Measurements from ENCODE around the gene TICAM2. TPM values are rescaled to one million over a fixed set of nuclear protein-coding genes. Genes with fewer than 3 reads are reported as not detected.

Gene TICAM2
- total and polyA plus RNA-seq, 10 of the 15 experiments (the other 5 are each of a cell fraction or from before 2014, with no cell fraction given) = 0.14 to 7.0 (median 2.9) TPM

DNA sequence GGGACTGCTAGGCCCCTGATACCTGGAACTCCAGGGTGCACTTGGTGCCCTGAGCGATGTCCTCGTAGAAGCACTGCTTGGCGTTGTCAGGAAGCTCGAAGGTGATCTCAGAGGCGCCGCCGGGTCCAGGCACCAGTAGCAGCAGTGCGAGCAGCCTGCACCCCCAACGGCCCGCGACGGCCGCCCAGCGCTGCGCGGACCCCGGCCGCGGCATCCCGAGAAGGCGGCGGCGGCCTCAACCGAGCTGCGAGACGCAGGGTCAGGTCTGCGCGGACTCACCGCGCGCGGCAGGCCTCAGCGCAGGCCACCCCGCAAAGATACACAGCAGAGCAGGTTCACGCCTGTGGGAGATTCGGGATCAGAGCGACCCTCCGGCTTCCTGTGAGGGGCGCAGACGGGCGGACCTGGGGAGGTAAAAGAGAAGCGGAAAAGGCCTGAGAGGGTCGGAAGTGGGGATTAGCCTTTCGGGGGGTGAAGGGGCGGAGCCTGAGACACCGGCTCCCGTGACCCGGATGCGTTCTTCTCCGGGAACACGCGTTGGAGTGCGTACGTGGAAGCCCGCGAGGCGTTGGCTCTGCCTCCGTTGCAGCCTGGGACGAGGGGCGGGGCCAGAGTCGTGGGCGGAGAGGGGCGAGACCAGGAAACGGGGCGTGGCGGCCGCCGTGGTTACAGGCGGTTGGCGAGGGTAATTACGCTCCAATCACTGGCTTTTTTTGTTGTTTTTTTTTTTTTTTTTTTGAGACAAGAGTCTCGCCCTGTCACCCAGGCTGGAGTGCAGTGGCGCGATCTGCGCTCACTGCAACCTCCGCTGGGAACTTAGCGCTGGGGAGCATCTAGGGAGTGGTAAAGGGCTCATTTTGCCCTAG lies 23.5 kb upstream of the TICAM2 start, which contains the start of gene TMED7 (continued):
- TF ChIP-seq POLR2AphosphoS5 (IDR thresholded peaks at IDR 0.05; ENCODE audit: low read length) (peak; percentile 90), CUX1 (IDR thresholded peaks at IDR 0.05; ENCODE audit: insufficient replicate concordance, low read depth, low read length) (no peak), RBBP5 (conservative IDR thresholded peaks at IDR 0.05) (0 out of 2 replicates have a peak, but pooled peaks have one; percentile 40), CEBPZ (IDR thresholded peaks at IDR 0.05; ENCODE audit: low read depth, low read length) (no peak), SREBF1 (IDR thresholded peaks at IDR 0.05; ENCODE audit: low read length) (no peak), GATAD2B (conservative IDR thresholded peaks at IDR 0.05; ENCODE audit: low read depth) (peak; percentile 92), BMI1 (IDR thresholded peaks at IDR 0.05; ENCODE audit: borderline replicate concordance) (no peak), ETV6 (conservative IDR thresholded peaks at IDR 0.05 in 1 of 2, IDR thresholded peaks at IDR 0.05 in 1 of 2; ENCODE audit: borderline replicate concordance in 1 of 2, low read depth in 1 of 2) (peak in 1 of 2 experiments; percentile 73; a peak in 2 of 4 replicates)
- TF ChIP-seq, protein P1, sequence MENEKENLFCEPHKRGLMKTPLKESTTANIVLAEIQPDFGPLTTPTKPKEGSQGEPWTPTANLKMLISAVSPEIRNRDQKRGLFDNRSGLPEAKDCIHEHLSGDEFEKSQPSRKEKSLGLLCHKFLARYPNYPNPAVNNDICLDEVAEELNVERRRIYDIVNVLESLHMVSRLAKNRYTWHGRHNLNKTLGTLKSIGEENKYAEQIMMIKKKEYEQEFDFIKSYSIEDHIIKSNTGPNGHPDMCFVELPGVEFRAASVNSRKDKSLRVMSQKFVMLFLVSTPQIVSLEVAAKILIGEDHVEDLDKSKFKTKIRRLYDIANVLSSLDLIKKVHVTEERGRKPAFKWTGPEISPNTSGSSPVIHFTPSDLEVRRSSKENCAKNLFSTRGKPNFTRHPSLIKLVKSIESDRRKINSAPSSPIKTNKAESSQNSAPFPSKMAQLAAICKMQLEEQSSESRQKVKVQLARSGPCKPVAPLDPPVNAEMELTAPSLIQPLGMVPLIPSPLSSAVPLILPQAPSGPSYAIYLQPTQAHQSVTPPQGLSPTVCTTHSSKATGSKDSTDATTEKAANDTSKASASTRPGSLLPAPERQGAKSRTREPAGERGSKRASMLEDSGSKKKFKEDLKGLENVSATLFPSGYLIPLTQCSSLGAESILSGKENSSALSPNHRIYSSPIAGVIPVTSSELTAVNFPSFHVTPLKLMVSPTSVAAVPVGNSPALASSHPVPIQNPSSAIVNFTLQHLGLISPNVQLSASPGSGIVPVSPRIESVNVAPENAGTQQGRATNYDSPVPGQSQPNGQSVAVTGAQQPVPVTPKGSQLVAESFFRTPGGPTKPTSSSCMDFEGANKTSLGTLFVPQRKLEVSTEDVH (IDR thresholded peaks at IDR 0.05; ENCODE audit: low read depth, partially characterized antibody) = no peak
- TF ChIP-seq, protein P2, sequence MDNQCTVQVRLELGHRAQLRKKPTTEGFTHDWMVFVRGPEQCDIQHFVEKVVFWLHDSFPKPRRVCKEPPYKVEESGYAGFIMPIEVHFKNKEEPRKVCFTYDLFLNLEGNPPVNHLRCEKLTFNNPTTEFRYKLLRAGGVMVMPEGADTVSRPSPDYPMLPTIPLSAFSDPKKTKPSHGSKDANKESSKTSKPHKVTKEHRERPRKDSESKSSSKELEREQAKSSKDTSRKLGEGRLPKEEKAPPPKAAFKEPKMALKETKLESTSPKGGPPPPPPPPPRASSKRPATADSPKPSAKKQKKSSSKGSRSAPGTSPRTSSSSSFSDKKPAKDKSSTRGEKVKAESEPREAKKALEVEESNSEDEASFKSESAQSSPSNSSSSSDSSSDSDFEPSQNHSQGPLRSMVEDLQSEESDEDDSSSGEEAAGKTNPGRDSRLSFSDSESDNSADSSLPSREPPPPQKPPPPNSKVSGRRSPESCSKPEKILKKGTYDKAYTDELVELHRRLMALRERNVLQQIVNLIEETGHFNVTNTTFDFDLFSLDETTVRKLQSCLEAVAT (IDR thresholded peaks at IDR 0.05) = 0 out of 2 replicates have a peak, but pooled peaks have one; percentile 72

Measured in GM12878 (cell line).